HG03442 (cell line): ENCODE measurements around the gene PRR5.
"Not testable (repeated sequence)": the region's sequence is repeated elsewhere in the genome, so short reads cannot be mapped to it uniquely, and the experiment has no call there.

Experiments used
- ATAC-seq: cut with Tn5 transposase; IDR thresholded peaks from one replicate; pipeline ENCODE4 v1.9.1; 2021; ENCODE audit warnings: mild to moderate bottlenecking, moderate library complexity; ENCODE audit not compliant: unreplicated experiment

The PRR5 gene

DNA sequence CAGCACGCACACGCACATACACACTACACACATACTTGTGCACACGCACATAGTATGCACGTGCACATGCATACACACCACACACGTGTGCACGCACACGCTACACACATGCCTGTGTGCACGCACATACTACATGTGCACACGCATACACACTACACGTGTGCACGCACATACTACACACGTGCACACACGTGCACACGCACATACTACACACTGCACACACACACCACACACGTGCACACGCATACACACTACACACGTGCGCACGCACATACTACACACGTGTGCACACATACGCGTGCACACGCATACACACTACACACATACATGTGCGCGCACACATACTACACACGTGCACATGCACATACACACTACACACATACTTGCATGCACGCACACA, 30.7 kb downstream of the PRR5 start:
- no peak for ATAC-seq

GRCh38 chr22:44733426-44734106, 31.6 kb downstream of the PRR5 start:
- ATAC-seq: no peak

DNA sequence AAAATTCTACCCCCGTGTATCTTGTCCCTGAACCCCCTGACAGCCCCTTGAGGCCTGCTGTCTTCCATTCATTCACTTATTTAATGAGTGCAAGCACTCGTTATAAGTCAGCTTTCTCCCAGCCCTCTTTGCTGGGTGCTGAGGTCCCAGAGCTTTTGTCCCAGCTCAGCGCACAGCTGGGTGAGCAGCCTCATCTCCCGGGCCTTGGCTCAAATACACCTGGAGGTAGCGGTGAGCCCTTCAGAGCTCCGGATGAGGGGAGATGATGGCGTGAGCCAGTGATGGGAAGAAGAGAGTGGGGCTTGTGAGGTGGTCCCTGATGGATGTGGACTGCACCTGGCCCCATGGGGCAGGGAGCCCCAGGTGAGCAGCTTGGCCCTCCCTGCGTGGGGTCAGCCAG, 32.3 kb downstream of the PRR5 start:
- no peak for ATAC-seq

- no peak for ATAC-seq
Observed at GRCh38 chr22:44734801-44735517, 33.0 kb downstream of the PRR5 start.

GRCh38 chr22:44735518-44736428, 33.8 kb downstream of the PRR5 start:
- no peak for ATAC-seq

- no peak for ATAC-seq
Observed at GRCh38 chr22:44736581-44737405, 34.8 kb downstream of the PRR5 start.

DNA sequence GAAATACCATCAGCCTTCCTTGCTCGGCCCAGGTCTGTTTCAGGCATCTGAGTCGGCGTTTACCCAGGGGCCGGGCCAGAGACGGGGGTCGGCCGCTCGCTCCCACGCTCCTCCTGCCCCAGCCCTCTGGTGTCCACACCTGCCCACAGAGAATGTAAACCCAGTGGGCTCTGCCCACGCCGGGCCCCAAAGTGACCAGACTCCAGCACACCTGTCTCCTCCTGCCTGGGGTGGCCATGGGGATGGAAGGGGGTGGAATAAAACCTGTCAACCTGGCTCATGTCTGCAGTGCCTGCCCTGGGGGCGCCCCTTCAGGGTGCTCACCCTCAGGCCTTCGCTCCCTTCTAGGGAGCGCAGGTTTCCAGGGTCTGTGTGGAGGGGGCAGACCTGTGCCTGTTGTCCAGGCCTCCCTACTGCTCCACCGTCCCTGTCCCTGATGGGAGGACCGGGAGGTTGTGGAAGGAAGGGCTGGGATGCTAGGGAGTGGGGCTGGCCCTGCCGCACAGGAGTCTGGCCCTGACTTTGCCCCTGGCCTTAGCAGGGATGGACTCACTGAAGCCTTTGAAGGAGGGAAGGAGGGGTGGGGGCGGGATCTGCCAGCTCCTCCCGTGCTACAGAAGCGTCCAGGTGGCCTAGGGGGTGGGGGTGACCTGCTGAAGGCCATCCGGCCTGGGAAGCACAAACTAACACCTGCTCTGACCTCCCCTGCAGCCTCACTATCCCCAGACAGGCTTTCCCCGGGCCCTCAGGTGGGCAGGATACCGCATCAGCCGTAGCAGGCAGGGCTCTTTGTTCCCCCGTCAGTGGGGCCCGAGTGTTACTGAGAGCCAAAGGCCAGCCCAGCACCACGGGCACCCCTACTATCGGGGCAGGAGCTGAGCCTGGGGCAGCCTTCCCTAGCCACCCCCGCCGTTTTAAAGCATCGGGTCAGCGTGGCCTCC, 35.7 kb downstream of the PRR5 start:
- no peak for ATAC-seq

DNA sequence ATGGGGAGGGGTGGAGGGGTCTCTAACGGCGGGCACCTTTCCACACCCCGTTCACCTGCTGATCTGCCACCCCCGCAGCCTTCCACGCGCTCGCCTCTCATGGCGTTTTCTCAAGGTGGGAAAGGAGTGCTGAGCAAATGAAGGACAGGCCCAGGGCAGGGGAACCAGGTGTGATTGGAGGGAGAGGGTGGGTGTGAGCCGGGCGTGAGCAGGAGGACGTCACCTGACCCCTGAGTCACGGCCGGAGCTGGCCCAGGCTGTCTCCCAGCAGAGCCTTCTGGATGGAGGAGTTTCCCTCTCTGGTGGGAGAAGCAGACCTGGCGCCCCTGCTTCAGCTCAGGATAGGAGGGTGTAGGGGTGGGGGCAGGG, 36.3 kb downstream of the PRR5 start:
- no peak for ATAC-seq

DNA sequence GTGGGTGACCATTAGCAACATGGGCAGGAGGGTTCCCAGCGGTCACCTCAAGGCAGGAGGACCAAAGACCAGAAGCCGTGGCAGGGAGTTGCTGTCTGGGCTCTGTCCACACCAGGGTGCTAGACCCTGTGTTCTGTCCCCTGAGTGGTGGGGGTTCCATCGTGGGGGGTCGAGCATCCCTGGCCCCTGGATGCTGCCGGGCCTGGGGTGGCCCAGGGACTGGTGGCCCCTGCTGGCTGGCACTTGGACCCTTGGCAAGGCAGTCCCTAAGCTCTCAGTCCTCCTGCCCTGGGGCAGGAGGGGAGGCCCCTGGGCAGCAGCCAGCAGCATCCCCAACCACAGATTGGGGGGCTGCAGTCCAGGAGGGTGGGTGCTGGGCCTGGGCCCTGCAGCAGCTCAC, 37.0 kb downstream of the PRR5 start:
- ATAC-seq: no peak

DNA sequence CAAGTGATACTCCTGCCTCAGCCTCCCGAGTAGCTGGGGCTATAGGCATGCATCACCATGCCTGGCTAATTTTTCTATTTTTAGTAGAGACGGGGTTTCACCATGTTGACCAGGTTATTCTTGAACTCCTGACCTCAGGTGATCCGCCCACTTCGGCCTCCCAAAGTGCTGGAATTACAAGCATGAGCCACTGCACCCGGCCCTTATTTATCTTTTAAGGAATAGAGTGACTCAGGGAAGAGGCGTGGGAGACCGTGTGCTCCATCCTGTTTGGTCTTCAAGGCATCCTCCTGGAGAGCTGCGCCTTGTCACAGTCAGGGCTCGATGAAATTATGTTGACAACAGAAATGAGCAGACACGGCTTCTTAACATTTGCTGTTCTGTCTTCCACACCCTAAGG, 37.7 kb downstream of the PRR5 start:
- ATAC-seq: not testable (repeated sequence)

DNA sequence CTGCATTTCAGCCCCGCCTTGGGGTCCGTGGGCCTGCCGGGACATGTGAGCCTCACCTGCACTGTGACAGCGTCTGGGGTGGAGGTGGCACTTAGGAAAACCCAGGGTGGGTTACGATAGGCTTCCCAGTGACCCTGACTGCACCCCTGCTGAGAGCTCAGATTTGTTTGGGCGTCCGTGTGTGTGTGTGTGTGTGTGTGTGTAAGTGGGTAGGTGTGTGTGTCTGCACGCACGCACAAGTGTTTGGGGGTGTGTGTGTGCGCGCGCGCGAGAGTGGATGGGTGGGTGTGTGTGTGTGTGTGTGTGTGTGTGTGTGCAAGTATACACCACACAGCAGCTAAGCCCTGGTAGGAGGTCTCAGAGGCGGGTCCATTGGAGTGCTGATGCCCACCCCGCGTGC, 38.3 kb downstream of the PRR5 start:
- no peak for ATAC-seq

DNA sequence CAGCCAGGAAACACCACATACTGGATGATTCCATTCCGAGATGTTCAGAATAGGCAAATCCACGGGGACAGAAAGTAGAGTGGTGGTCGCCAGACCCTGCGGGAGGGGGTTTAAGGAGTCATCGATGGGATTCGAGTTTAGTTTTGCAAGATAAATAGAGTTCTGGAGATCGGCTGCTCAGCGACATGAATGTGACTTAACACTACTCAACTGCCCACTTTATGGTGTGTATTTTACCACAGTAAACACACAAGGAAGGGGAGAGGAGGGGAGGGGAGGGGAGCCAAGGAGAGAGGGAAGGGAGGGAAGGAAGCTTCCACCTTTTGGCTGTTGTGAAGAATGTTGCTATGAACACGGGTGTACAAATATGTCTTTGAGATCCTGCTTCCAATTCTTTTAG, 39.9 kb downstream of the PRR5 start:
- no peak for ATAC-seq

GRCh38 chr22:44743247-44743646, 41.2 kb downstream of the PRR5 start:
- ATAC-seq: no peak

GRCh38 chr22:44743804-44744211, 41.8 kb downstream of the PRR5 start:
- ATAC-seq: no peak

DNA sequence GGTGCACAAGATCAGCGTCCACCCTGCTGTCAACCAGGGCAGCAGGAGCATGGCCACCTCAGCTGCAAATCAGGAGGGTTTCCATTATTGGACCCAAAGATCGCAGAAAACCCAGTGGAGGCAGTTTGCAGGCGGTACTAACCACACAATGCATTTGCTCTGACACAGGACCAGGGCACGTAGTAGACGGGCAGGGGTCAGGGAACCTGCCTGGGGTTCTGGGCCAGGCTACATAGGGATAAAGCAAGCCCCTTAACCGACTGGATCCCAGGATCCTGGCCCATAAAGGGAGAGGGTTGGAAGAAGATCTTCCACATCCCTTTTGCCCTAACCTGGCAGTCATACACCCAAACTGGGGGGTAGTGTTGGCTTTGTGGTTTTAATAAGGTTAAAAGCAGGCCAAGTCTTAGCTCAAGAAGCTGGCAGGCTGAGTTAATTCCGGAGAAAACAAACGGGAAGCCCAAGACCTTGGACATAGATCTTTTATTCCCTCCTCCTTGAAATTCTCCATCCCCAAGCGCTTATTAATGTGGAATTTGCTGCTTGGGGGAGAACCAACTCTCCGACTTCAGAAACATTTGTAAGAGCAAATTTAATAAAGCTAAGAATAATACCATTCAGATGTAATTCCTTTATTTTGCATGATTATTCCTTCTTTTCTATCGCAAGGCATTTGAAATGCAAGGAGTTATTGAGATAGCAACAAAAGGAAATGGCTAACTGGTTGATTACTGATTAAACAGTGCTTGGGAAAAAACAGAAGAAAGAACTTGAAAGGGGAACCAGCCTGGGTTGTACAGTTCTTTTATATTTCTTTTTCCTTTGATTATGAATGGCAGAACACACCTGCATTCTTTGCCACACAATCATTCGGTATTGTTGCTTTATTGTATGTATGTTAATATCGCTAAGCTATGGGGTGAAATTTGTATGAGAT, 44.1 kb downstream of the PRR5 start:
- no peak for ATAC-seq

- ATAC-seq: not testable (repeated sequence)
Observed at GRCh38 chr22:44747784-44748127, 45.8 kb downstream of the PRR5 start.

DNA sequence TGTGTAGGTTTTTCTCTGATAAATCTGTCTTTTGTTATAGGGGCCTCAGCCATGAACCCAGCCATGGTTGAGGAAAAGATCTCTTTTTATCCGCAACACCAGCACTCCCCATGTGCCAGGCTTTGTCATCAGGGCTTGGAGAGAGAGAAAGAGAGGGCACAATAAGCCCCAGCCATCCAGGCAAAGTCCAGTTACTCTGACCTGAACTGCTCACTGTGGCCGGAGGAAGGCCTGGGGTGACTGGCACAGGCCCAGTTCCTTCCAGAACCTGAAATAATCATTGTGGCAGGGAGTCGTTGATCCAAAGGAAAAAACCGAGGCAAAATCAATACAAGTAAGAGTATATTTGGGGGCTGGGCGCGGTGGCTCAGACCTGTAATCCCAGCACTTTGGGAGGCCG, 46.5 kb downstream of the PRR5 start:
- ATAC-seq: no peak

DNA sequence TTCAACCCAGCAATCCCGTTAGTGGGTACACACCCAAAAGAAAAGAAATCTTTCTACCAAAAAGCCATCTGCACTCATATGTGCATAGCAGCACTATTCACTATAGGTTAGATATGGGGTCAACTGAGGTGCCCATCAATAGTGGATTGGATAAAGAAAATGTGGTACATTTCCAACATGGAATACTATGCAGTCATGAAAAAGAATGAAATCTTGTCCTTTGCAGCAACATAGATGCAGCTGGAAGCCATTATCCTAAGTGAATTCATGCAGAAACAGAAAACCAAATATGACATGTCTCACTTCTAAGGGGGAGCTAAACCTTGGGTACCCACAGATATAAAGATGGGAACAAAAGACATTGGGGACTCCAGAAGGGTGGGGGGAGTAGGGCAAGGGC, 48.5 kb downstream of the PRR5 start:
- no peak for ATAC-seq
